HEK293 (cell line): ENCODE measurements around the gene CRIM1.
"Not testable (repeated sequence)": the region's sequence is repeated elsewhere in the genome, so short reads cannot be mapped to it uniquely, and the experiment has no call there.

Experiments used
- CTCF ChIA-PET: fragments of 350-600 bp; formaldehyde crosslinking; extraction: SDS; loops from one replicate; lab custom pipeline; 2021; ENCODE audit warnings: antibody characterized with exemption; lab: Yijun Ruan, JAX
- POLR2A ChIA-PET: fragments of 300-600 bp; formaldehyde crosslinking; extraction: SDS; loops from one replicate; lab custom pipeline; 2020; ENCODE audit warnings: antibody characterized with exemption, inconsistent platforms; lab: Yijun Ruan, JAX
- H3K27ac ChIP-seq: fragments of 200-500 bp; sonication (Bioruptor generic); 2 replicates; pipeline ENCODE4 v1.5.1; 2014; ENCODE audit warnings: low read depth, low read length, control low read depth, inconsistent platforms; ENCODE audit errors: extremely low read depth
- H3K36me3 ChIP-seq, 2 experiments: fragments of 200-500 bp in 1 of 2; sonication (Bioruptor generic) in 1 of 2; 1 replicate in 1 of 2; 2 replicates in 1 of 2; pipeline ENCODE4 v1.5.1; 2014 to 2017; ENCODE audit warnings: inconsistent platforms in 2 of 2, low read length in 2 of 2; ENCODE audit not compliant: control insufficient read depth in 2 of 2, insufficient read depth in 1 of 2
- H3K4me1 ChIP-seq: fragments of 200-500 bp; sonication (Bioruptor generic); 2 replicates; pipeline ENCODE4 v1.5.1; 2014; ENCODE audit warnings: mild to moderate bottlenecking, low read length, inconsistent platforms; ENCODE audit not compliant: control insufficient read depth, insufficient read depth
- H3K4me3 ChIP-seq: 2 replicates; pipeline ENCODE4 v1.5.1; 2011; ENCODE audit warnings: low read depth, mild to moderate bottlenecking, control low read depth, low read length, moderate library complexity
- H3K9me3 ChIP-seq: fragments of 200-500 bp; sonication (Bioruptor generic); 2 replicates; pipeline ENCODE4 v1.5.1; 2014; ENCODE audit warnings: low read depth, low read length, inconsistent platforms; ENCODE audit not compliant: control insufficient read depth, insufficient read depth
- EGR2 ChIP-seq: fragments of 450-650 bp; formaldehyde crosslinking; IDR thresholded peaks from 2 replicates; pipeline ENCODE4 v1.5.1; 2016; ENCODE audit warnings: low read depth, missing biosample characterization, missing genetic modification characterization
- MEIS1 ChIP-seq: sonication (generic); formaldehyde crosslinking; IDR thresholded peaks from 2 replicates; pipeline ENCODE4 v1.8.1; 2022; ENCODE audit warnings: missing genetic modification reagents, mild to moderate bottlenecking, borderline replicate concordance
- OVOL3 ChIP-seq: fragments of 450-650 bp; formaldehyde crosslinking; IDR thresholded peaks from 2 replicates; pipeline ENCODE4 v1.5.1; 2016; ENCODE audit warnings: missing biosample characterization, missing genetic modification characterization
- PRDM1 ChIP-seq: fragments of 450-650 bp; formaldehyde crosslinking; IDR thresholded peaks from 2 replicates; pipeline ENCODE4; 2016; ENCODE audit warnings: missing biosample characterization, missing genetic modification characterization
- SETDB1 ChIP-seq: IDR thresholded peaks from one replicate; pipeline ENCODE4 v1.6.1; 2017; ENCODE audit warnings: mild to moderate bottlenecking, low read length, moderate library complexity, mixed read lengths; ENCODE audit not compliant: insufficient read length
- SP7 ChIP-seq: fragments of 450-650 bp; formaldehyde crosslinking; IDR thresholded peaks from 2 replicates; pipeline ENCODE4 v1.5.1; 2016; ENCODE audit warnings: missing biosample characterization, missing genetic modification characterization
- ZEB2 ChIP-seq: fragments of 450-650 bp; formaldehyde crosslinking; IDR thresholded peaks from 2 replicates; pipeline ENCODE4 v1.5.1; 2016; ENCODE audit warnings: missing biosample characterization, missing genetic modification characterization
- ZFHX2 ChIP-seq: fragments of 450-650 bp; formaldehyde crosslinking; conservative IDR thresholded peaks from 2 replicates; pipeline ENCODE4 v1.5.1; 2016; ENCODE audit warnings: missing biosample characterization, missing genetic modification characterization
- ZFP41 ChIP-seq: fragments of 450-650 bp; formaldehyde crosslinking; IDR thresholded peaks from 2 replicates; pipeline ENCODE4 v1.5.1; 2016; ENCODE audit warnings: missing biosample characterization, missing genetic modification characterization, borderline replicate concordance
- ZNF140 ChIP-seq: fragments of 450-650 bp; formaldehyde crosslinking; IDR thresholded peaks from 2 replicates; pipeline ENCODE4 v1.5.1; 2016; ENCODE audit warnings: missing biosample characterization, missing genetic modification characterization
- ZNF24 ChIP-seq: fragments of 450-650 bp; formaldehyde crosslinking; IDR thresholded peaks from 2 replicates; pipeline ENCODE4 v1.5.1; 2016; ENCODE audit warnings: missing biosample characterization, missing genetic modification characterization
- ZNF280C ChIP-seq: fragments of 450-650 bp; formaldehyde crosslinking; IDR thresholded peaks from 2 replicates; pipeline ENCODE4 v1.5.1; 2016; ENCODE audit warnings: missing biosample characterization, missing genetic modification characterization
- ZNF501 ChIP-seq: fragments of 450-650 bp; formaldehyde crosslinking; IDR thresholded peaks from 2 replicates; pipeline ENCODE4 v1.5.1; 2016; ENCODE audit warnings: missing biosample characterization, missing genetic modification characterization
- ZNF514 ChIP-seq: fragments of 450-650 bp; formaldehyde crosslinking; IDR thresholded peaks from 2 replicates; pipeline ENCODE4 v1.5.1; 2016; ENCODE audit warnings: missing biosample characterization, missing genetic modification characterization
- ZNF530 ChIP-seq: fragments of 450-650 bp; formaldehyde crosslinking; IDR thresholded peaks from 2 replicates; pipeline ENCODE4 v1.5.1; 2016; ENCODE audit warnings: low read depth, missing biosample characterization, missing genetic modification characterization
- ZNF544 ChIP-seq: fragments of 450-650 bp; formaldehyde crosslinking; IDR thresholded peaks from 2 replicates; pipeline ENCODE4 v1.5.0; 2017; ENCODE audit warnings: missing biosample characterization, missing genetic modification characterization
- ZNF670 ChIP-seq: fragments of 450-650 bp; formaldehyde crosslinking; IDR thresholded peaks from 2 replicates; pipeline ENCODE4 v1.5.1; 2016; ENCODE audit warnings: missing biosample characterization, missing genetic modification characterization, low read depth
- ZXDB ChIP-seq: fragments of 450-650 bp; formaldehyde crosslinking; IDR thresholded peaks from 2 replicates; pipeline ENCODE4 v1.5.1; 2016; ENCODE audit warnings: missing biosample characterization, missing genetic modification characterization
- TF ChIP-seq, protein P1 (sequence below): fragments of 450-650 bp; formaldehyde crosslinking; IDR thresholded peaks from 2 replicates; pipeline ENCODE4 v1.5.1; 2016; ENCODE audit warnings: missing biosample characterization, missing genetic modification characterization
- TF ChIP-seq, protein P2 (sequence below): fragments of 450-650 bp; formaldehyde crosslinking; optimal IDR thresholded peaks from 2 replicates; pipeline ENCODE3; 2016; ENCODE audit warnings: missing biosample characterization, mild to moderate bottlenecking, missing genetic modification characterization
- TF ChIP-seq, protein P3 (sequence below): fragments of 450-650 bp; formaldehyde crosslinking; IDR thresholded peaks from 2 replicates; pipeline ENCODE4 v1.5.1; 2016; ENCODE audit warnings: missing biosample characterization, missing genetic modification characterization

The CRIM1 gene

DNA sequence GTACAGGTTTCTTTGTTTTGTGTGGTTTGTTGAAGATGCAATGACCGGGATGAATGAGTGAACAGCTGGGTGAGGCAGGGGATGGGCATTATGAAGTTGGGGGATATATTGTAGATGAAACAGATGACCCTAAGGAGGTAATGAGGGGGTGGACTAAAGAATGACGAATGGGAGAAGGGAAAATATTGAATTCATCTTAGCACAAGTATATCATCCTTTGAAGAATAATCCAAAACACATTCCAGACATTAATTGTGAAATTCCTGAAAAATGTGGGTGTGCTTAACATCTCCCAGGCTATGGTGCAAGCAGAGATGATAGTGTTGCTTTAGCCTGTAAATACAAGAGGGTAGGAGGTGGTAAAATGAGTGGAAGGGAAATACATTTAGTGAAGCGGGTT, 5.8 kb downstream of the CRIM1 start:
- Histone ChIP-seq H3K27ac (no peak overlapping the region), H3K4me3 (no peak overlapping the region)

DNA sequence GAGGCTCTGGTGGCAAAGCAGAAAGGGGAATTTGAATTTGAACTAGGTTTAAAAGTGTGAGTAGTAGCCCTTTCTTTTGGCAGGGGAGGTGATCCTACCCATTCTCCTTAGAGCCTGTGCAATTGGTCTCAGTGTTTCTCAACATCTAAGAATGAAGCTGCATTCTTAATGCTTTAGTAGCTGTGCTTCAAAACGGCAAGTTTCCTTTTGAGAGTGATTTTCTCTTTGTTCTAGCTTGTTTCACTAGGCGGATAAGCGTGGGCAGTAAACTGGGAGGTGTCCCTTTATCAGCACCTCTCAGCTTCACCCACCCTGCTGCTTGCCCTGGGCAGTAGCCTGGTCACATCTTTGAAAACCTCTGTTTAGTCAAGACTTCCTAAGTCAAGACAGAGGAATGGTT, 6.7 kb downstream of the CRIM1 start:
- Histone ChIP-seq H3K27ac (no peak overlapping the region), H3K4me3 (no peak overlapping the region), H3K4me1 (peaks cover 31% of the 10 kb centered on the region), H3K36me3 (no peaks in the 10 kb centered on the region), H3K9me3 (no peaks in the 10 kb centered on the region)
- TF ChIP-seq EGR2 (peak; percentile 48), OVOL3 (tag by site-specific recombination) (no peak), PRDM1 (tag by site-specific recombination) (peak; percentile 17; the same call in 1 of the 2 replicates), ZFHX2 (0 out of 2 replicates have a peak, but pooled peaks have one; percentile 6), ZNF670 (tag by site-specific recombination) (no peak), ZNF140 (tag by site-specific recombination) (no peak)
- TF ChIP-seq, protein P1, sequence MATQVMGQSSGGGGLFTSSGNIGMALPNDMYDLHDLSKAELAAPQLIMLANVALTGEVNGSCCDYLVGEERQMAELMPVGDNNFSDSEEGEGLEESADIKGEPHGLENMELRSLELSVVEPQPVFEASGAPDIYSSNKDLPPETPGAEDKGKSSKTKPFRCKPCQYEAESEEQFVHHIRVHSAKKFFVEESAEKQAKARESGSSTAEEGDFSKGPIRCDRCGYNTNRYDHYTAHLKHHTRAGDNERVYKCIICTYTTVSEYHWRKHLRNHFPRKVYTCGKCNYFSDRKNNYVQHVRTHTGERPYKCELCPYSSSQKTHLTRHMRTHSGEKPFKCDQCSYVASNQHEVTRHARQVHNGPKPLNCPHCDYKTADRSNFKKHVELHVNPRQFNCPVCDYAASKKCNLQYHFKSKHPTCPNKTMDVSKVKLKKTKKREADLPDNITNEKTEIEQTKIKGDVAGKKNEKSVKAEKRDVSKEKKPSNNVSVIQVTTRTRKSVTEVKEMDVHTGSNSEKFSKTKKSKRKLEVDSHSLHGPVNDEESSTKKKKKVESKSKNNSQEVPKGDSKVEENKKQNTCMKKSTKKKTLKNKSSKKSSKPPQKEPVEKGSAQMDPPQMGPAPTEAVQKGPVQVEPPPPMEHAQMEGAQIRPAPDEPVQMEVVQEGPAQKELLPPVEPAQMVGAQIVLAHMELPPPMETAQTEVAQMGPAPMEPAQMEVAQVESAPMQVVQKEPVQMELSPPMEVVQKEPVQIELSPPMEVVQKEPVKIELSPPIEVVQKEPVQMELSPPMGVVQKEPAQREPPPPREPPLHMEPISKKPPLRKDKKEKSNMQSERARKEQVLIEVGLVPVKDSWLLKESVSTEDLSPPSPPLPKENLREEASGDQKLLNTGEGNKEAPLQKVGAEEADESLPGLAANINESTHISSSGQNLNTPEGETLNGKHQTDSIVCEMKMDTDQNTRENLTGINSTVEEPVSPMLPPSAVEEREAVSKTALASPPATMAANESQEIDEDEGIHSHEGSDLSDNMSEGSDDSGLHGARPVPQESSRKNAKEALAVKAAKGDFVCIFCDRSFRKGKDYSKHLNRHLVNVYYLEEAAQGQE: no peak
- CTCF ChIA-PET: interaction anchor here (0.8 to 1.1 kb wide), 2 partner anchors 70 to 97 kb away, joined by 3 to 7 read pairs; no protein-coding TSS in a partner anchor
- POLR2A ChIA-PET: no interaction called here

More for the DNA sequence above, 5.8 kb downstream of the CRIM1 start:
- H3K9me3 ChIP-seq: no peaks in the 10 kb centered on the region
- H3K36me3 ChIP-seq: no peaks in the 10 kb centered on the region
- ChIA-PET POLR2A (no interaction called here), CTCF (interaction anchor here (1.1 kb wide), 1 partner anchor 303 kb away, joined by 4 read pairs; no protein-coding TSS in a partner anchor)
- TF ChIP-seq ZNF530 (tag by site-specific recombination) (no peak), ZFP41 (no peak), SETDB1 (no peak), ZXDB (tag by site-specific recombination) (no peak), ZEB2 (tag by site-specific recombination) (no peak), MEIS1 (CRISPR knock-in tag) (no peak)
- H3K4me1 ChIP-seq: peaks cover 22% of the 10 kb centered on the region

DNA sequence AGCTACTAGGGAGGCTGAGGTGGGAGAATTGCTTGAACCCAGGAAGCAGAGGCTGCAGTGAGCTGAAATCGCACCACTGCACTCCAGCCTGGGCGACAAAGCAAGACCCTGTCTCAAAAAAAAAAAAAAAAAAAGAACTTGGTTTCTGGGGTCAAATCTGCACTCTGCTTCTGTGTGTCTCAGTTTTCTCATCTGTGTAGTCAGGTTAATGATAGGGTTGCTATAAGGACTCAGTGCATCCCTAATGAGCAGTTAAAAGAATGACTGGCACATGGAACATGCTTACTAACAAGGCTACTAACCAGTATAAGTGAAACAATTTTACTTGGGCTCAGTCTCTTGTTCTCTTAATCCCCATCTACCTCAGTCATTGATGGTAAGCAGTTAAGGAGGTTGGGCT, 7.5 kb downstream of the CRIM1 start:
- POLR2A ChIA-PET, H3K9me3 ChIP-seq, H3K36me3 ChIP-seq, H3K27ac ChIP-seq, CTCF ChIA-PET, H3K4me3 ChIP-seq: not testable (repeated sequence)
- TF ChIP-seq SP7 (tag by site-specific recombination): peak; percentile 92
- H3K4me1 ChIP-seq: peaks cover 37% of the 10 kb centered on the region

- no peaks in the 10 kb centered on the region for H3K9me3 ChIP-seq
- H3K27ac ChIP-seq: no peak overlapping the region
- CTCF ChIA-PET: interaction anchor here (0.8 to 1.6 kb wide), 3 partner anchors 8 to 29 kb away, joined by 3 to 6 read pairs (median 4); no protein-coding TSS in a partner anchor
- POLR2A ChIA-PET: interaction anchor here (5.0 kb wide), 1 partner anchor 11 kb away, joined by 22 read pairs; the partner anchor contains the start of gene CRIM1
- no peak overlapping the region for H3K4me3 ChIP-seq
- no peaks in the 10 kb centered on the region for H3K36me3 ChIP-seq
- peaks cover 26% of the 10 kb centered on the region for H3K4me1 ChIP-seq
- TF ChIP-seq, protein P2, sequence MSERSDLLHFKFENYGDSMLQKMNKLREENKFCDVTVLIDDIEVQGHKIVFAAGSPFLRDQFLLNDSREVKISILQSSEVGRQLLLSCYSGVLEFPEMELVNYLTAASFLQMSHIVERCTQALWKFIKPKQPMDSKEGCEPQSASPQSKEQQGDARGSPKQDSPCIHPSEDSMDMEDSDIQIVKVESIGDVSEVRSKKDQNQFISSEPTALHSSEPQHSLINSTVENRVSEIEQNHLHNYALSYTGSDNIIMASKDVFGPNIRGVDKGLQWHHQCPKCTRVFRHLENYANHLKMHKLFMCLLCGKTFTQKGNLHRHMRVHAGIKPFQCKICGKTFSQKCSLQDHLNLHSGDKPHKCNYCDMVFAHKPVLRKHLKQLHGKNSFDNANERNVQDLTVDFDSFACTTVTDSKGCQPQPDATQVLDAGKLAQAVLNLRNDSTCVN (tag by site-specific recombination): no peak
- TF ChIP-seq ZNF24 (tag by site-specific recombination) (no peak), ZNF501 (tag by site-specific recombination) (no peak), ZNF544 (tag by site-specific recombination) (no peak), ZNF280C (tag by site-specific recombination) (no peak), ZNF514 (no peak)
- TF ChIP-seq, protein P3, sequence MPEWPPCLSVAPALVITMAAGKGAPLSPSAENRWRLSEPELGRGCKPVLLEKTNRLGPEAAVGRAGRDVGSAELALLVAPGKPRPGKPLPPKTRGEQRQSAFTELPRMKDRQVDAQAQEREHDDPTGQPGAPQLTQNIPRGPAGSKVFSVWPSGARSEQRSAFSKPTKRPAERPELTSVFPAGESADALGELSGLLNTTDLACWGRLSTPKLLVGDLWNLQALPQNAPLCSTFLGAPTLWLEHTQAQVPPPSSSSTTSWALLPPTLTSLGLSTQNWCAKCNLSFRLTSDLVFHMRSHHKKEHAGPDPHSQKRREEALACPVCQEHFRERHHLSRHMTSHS (tag by site-specific recombination): no peak
Measured at GRCh38 chr2:36366491-36367120, 11.0 kb downstream of the CRIM1 start.
